Ovary (tissue), 9 donors: ENCODE results near the gene SOCS6. TPM values are rescaled to one million over a fixed set of nuclear protein-coding genes. Genes with fewer than 3 reads are reported as not detected.

Experiments used
- DNase-seq, 5 donors: peaks; one replicate each; pipeline ENCODE4 v3.0.0-alpha.2; 2019 to 2020
- H3K27ac ChIP-seq, 2 donors: fragments of 200-600 bp; one replicate each; pipeline versions ENCODE4 v1.5.1 to v1.8.0; 2019 to 2022
- H3K27me3 ChIP-seq: fragments of 200-600 bp; one replicate; pipeline ENCODE4 v1.8.0; 2022
- H3K36me3 ChIP-seq: fragments of 200-600 bp; sonication (generic); one replicate; pipeline ENCODE4 v1.5.1; 2019
- H3K4me1 ChIP-seq: one replicate; pipeline ENCODE4 v1.8.1; 2013; ENCODE audit warnings: mild to moderate bottlenecking, moderate library complexity; ENCODE audit not compliant: insufficient read depth
- H3K4me3 ChIP-seq: fragments of 200-600 bp; sonication (generic); one replicate; pipeline ENCODE4 v1.5.1; 2017
- H3K9me3 ChIP-seq, 2 donors: fragments of 200-600 bp in 1 of 2; sonication (generic) in 1 of 2; one replicate each; pipeline versions ENCODE4 v1.5.1 to v1.8.1; 2013 to 2019; ENCODE audit warnings: mild to moderate bottlenecking in 1 of 2, moderate library complexity in 1 of 2
- EP300 ChIP-seq: sonication (generic); formaldehyde crosslinking; IDR thresholded peaks from one replicate; pipeline ENCODE4 v1.6.1; 2017; ENCODE audit warnings: antibody characterized with exemption
- POLR2A ChIP-seq: fragments of 450-650 bp; IDR thresholded peaks from one replicate; pipeline ENCODE4 v1.6.1; 2017; ENCODE audit warnings: antibody characterized with exemption, mild to moderate bottlenecking, moderate library complexity
- WGBS, 3 donors: extraction: QIAGEN DNeasy Blood & Tissue Kit in 1 of 3; methylation state at CpG; one replicate each; pipeline versions ENCODE4 v1.1.5 to v1.1.7; 2013 to 2017; 5-methylcytosine and 5-hydroxymethylcytosine counted together
- intact Hi-C, 4 donors: fragments of 100-400 bp; cut with DNase I; formaldehyde crosslinking; loops; one replicate each; pipeline versions ENCODE4 v1.11.0 to v1.15.1; 2022 to 2023
- polyA plus RNA-seq, 2 donors: library from polyadenylated mRNA; stranded (reverse); fragments of 200-250 nt in 1 of 2; fragments of 350-450 nt in 1 of 2; fragmentation: Illumina TruSeq in 1 of 2; extraction: RNeasy Lipid Tissue Mini Kit (QIAGEN cat#74804) in 1 of 2; gene quantifications; one replicate each; pipeline ENCODE4 v1.2.3, GENCODE V29; 2013 to 2014
- total RNA-seq, 7 donors: library from RNA; depleted of rRNA in 2 of 7; stranded (reverse); fragments of >200 nt in 2 of 7; fragmentation: NEBNext Ultra II Directional in 3 of 7; extraction: Animal tissue kit (Norgen Biotek cat#: 25700) in 3 of 7; gene quantifications; one replicate each; pipeline versions ENCODE4 v1.1.0 to v1.2.4, GENCODE V29; 2016 to 2023
- TF ChIP-seq, protein P1 (sequence below), 3 donors: fragments of 450-650 bp in 2 of 3; fragments of 200-600 bp in 1 of 3; IDR thresholded peaks; one replicate each; pipeline versions ENCODE4 v1.5.1 to v1.8.0; 2016 to 2022; ENCODE audit warnings: antibody characterized with exemption in 3 of 3, mild to moderate bottlenecking in 1 of 3
- donor health status: DM: no; HTN: no; CAD: no; lungs with moderate emphysema.
- donor health status: DM: no; HTN: no; CAD: no.
- donor health status: Bipolar disorder and iron deficiency.
- donor health status: DM: yes; HTN: yes; CAD: no.
- donor health status: DM: no; HTN: no; CAD: no.
- donor health status: DM: yes; HTN: yes; CAD: no.

SOCS6 gene
- total and polyA plus RNA-seq, 9 donors, result 8.1 to 23.8 (median 16.6) TPM

DNA sequence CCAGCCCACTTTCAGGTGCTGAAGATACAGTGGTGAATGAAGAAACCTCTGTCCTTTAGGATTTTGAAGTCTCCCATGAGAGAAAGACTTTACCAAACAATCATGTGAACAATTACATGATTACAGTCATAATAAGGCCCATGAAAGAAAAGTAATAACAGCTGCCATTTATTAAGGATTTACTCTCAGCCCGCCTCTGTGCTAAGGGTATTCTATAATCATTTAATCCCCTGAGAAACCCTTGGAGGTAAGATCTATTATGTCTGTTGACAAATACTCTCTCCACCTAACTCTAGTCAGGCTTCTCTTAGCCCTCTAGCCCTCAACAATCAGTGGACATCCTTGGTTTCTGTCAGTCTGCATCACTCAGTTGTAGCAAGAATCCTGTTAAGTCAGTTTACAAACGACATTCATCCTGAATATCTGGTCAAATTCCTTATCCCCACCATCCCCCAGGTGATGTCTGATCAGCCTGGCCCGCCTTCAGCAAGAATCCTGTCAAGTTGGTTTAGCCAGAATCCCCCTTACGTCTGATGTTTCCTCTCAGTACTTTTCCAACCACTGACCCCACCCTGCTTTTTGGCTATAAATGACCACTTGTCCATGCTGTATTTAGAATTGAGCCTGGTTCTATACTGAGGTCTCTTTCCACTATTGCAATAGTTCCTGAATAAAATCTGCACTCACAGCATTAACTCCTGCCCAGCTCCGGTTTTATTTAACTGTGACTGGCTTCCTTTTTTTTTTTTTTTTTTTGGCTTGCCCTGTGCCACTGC, 12.2 kb upstream of the SOCS6 start:
- no peaks in the 10 kb centered on the region for H3K4me1 ChIP-seq
- H3K4me3 ChIP-seq, result no peak overlapping the region
- intact Hi-C loops, result no loop called here
- no peaks in the 10 kb centered on the region for H3K36me3 ChIP-seq
- DNase-seq, result no peak
- H3K9me3 ChIP-seq, result no peaks in the 10 kb centered on the region
- no peak for TF ChIP-seq POLR2A
- TF ChIP-seq EP300, result no peak
- TF ChIP-seq, protein P1, sequence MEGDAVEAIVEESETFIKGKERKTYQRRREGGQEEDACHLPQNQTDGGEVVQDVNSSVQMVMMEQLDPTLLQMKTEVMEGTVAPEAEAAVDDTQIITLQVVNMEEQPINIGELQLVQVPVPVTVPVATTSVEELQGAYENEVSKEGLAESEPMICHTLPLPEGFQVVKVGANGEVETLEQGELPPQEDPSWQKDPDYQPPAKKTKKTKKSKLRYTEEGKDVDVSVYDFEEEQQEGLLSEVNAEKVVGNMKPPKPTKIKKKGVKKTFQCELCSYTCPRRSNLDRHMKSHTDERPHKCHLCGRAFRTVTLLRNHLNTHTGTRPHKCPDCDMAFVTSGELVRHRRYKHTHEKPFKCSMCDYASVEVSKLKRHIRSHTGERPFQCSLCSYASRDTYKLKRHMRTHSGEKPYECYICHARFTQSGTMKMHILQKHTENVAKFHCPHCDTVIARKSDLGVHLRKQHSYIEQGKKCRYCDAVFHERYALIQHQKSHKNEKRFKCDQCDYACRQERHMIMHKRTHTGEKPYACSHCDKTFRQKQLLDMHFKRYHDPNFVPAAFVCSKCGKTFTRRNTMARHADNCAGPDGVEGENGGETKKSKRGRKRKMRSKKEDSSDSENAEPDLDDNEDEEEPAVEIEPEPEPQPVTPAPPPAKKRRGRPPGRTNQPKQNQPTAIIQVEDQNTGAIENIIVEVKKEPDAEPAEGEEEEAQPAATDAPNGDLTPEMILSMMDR (IDR thresholded peaks at IDR 0.05), result no peak
- H3K27me3 ChIP-seq, result no peaks in the 10 kb centered on the region
- no peak overlapping the region for H3K27ac ChIP-seq
- 68 to 71% (median 68%) methylated on average over 5 of the region's 5 CpGs for WGBS, 3 donors

GRCh38 chr18:70279470-70279869, 9.4 kb upstream of the SOCS6 start:
- no peak overlapping the region for H3K27ac ChIP-seq

DNA sequence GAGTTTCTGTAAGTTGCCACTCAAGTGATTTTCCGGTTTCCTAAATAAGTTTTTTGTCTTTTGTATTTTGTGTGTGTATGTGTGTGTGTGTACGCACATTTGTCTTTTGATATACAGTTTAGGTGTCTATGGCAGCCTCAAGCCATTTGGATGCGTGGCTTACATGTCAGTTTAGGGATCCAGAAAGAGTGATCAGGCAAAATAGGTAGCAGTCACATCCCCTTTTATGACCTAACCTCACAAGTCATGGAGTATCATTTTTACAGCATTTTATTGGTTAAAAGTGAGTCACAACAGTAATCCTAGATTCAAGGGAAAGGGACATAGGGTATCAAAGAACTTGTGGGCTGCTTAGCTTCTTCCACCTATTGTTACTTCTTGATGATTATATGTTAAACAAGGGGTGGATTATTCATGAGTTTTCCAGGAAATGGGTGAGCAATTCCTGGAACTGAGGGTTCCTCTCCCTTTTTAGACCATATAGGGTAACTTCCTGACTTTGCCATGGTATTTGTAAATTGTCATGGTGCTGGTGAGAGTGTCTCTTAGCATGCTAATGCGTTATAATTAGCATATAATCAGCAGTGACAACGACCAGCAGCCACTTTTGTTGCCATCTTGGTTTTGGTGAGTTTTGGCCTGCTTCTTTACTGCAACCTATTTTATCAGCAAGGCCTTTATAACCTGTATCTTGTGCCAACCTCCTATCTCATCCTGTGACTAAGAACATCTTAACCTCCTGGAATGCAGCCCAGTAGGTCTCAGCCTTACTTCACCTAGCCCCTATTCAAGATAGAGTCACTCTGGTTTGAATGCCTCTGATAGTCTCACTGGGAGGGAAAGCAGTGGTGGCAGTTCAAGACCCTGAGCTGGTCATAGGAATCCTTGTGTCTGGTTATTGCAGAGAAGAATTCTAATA, 8.6 kb upstream of the SOCS6 start:
- Histone ChIP-seq H3K27ac (no peak overlapping the region), H3K4me3 (no peak overlapping the region), H3K4me1 (no peaks in the 10 kb centered on the region), H3K9me3 (no peaks in the 10 kb centered on the region), H3K36me3 (no peaks in the 10 kb centered on the region), H3K27me3 (no peaks in the 10 kb centered on the region)
- TF ChIP-seq POLR2A (no peak), EP300 (no peak)
- TF ChIP-seq, protein P1 (IDR thresholded peaks at IDR 0.05), result no peak
- intact Hi-C loops, result no loop called here
- DNase-seq, result no peak
- 84 to 90% (median 87%) methylated on average over 5 of the region's 5 CpGs for WGBS, 3 donors

More at GRCh38 chr18:70279470-70279869, 9.4 kb upstream of the SOCS6 start:
- intact Hi-C loops, result no loop called here
- no peak for TF ChIP-seq EP300
- no peak for TF ChIP-seq POLR2A
- DNase-seq, result no peak
- no peaks in the 10 kb centered on the region for H3K27me3 ChIP-seq
- no peaks in the 10 kb centered on the region for H3K36me3 ChIP-seq
- H3K9me3 ChIP-seq, result no peaks in the 10 kb centered on the region
- H3K4me3 ChIP-seq, result no peak overlapping the region
- WGBS, 3 donors, result 91 to 92% (median 91%) methylated on average over 2 of the region's 2 CpGs
- no peaks in the 10 kb centered on the region for H3K4me1 ChIP-seq

DNA sequence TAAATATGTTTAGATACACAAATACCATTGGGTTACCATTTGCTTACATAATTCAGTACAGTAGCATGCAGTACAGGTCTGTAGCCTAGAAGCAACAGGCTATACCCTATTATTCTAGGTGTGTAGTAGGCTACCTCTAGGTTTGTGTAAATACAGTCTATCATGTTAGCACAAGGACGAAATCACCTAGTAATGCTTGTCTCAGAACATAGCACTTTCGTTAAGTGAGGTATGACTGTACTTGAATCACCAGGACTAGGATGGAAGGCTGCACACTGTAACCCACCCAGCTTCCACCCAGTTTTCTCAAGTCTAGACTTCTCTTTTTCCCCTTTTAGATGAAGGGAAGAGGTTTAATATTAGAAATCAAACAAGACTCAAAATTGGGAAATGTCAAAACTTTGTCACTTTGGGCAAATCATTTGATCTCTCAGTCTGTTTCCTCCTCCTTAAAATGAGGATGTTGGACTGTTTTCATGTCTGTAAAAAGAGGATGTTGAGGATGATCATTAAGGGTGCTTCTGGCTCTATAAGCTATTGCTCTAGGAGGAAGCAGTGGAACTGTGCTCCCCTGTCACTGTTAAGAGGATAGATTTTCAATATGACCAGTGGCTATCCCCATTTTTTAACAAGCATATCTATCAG, 3.7 kb upstream of the SOCS6 start:
- WGBS, 3 donors, result 83 to 93% (median 92%) methylated on average over 2 of the region's 2 CpGs
- Histone ChIP-seq H3K36me3 (no peaks in the 10 kb centered on the region), H3K4me3 (no peak overlapping the region), H3K4me1 (no peaks in the 10 kb centered on the region), H3K27ac (no peak overlapping the region), H3K9me3 (no peaks in the 10 kb centered on the region), H3K27me3 (no peaks in the 10 kb centered on the region)
- no peak for TF ChIP-seq EP300
- TF ChIP-seq, protein P1 (IDR thresholded peaks at IDR 0.05), result no peak
- no peak for TF ChIP-seq POLR2A
- intact Hi-C loops, result loop anchor here in 1 of 4 donors (5.0 kb wide), 1 partner anchor 78 kb away; the partner anchor contains the start of gene RTTN
- no peak for DNase-seq
